B cell (primary cell): ENCODE measurements around the gene ENDOV. TPM values are rescaled to one million over a fixed set of nuclear protein-coding genes. Genes with fewer than 3 reads are reported as not detected.

Experiments
- ATAC-seq: fragments of 200-7000 bp; cut with Tn5 transposase; one replicate; pipeline ENCODE4 v1.10.0; 2021; ENCODE audit warnings: low read depth, mild to moderate bottlenecking, moderate number of reproducible peaks, moderate library complexity
- CTCF ChIA-PET: fragments of 350-600 bp; sonication (Branson Sonifier 250); formaldehyde crosslinking; loops from one replicate; lab custom pipeline; 2021; ENCODE audit warnings: antibody characterized with exemption, inconsistent platforms; lab: Charles Lee
- POLR2A ChIA-PET: fragments of 350-600 bp; sonication (Branson Sonifier 250); formaldehyde crosslinking; loops from one replicate; lab custom pipeline; 2021; ENCODE audit warnings: antibody characterized with exemption; lab: Charles Lee
- DNase-seq: peaks from one replicate; pipeline ENCODE4 v3.0.0; 2013
- H2AFZ ChIP-seq: 2 replicates; pipeline ENCODE4 v1.6.1; 2012; ENCODE audit warnings: mild to moderate bottlenecking, low read depth, low read length; ENCODE audit not compliant: insufficient read depth, poor library complexity, severe bottlenecking
- H3K27ac ChIP-seq, 2 donors: 1 replicate in 1 of 2; 2 replicates in 1 of 2; pipeline ENCODE4 v1.5.1; 2012 to 2013; ENCODE audit warnings: low read length in 2 of 2, mild to moderate bottlenecking in 2 of 2, moderate library complexity in 1 of 2
- H3K27me3 ChIP-seq, 4 experiments: fragments of 200-600 bp in 1 of 4; sonication (generic) in 1 of 4; replicated peaks in 1 of 4; 1 replicate in 2 of 4; 2 replicates in 2 of 4; pipeline versions ENCODE4 v1.6.1 to v1.7.0; 2013 to 2016; ENCODE audit warnings: low read length in 3 of 4, mild to moderate bottlenecking in 2 of 4, mixed read lengths in 1 of 4, moderate library complexity in 1 of 4; ENCODE audit not compliant: insufficient read depth in 4 of 4, control insufficient read depth in 3 of 4; ENCODE audit errors: control extremely low read depth in 1 of 4
- H3K36me3 ChIP-seq, 2 experiments: replicated peaks in 1 of 2; 1 replicate in 1 of 2; 2 replicates in 1 of 2; pipeline versions ENCODE4 v1.6.1 to v1.7.1; 2013; ENCODE audit warnings: low read length in 1 of 2; ENCODE audit not compliant: insufficient read depth in 2 of 2, control insufficient read depth in 1 of 2; ENCODE audit errors: control extremely low read depth in 1 of 2, extremely low read depth in 1 of 2
- H3K4me1 ChIP-seq, 2 donors: fragments of 200-600 bp in 1 of 2; sonication (generic) in 1 of 2; 1 replicate in 1 of 2; 2 replicates in 1 of 2; pipeline versions ENCODE4 v1.5.1 to v1.6.1; 2013 to 2017; ENCODE audit warnings: low read length in 2 of 2; ENCODE audit not compliant: control insufficient read depth in 2 of 2, insufficient read depth in 2 of 2
- H3K4me2 ChIP-seq: replicated peaks from 2 replicates; pipeline ENCODE3; 2012; ENCODE audit warnings: mild to moderate bottlenecking, low read depth, low read length; ENCODE audit not compliant: poor library complexity, severe bottlenecking
- H3K4me3 ChIP-seq, 5 experiments: fragments of 200-600 bp in 1 of 5; sonication (generic) in 1 of 5; 1 replicate in 3 of 5; 2 replicates in 2 of 5; pipeline versions ENCODE4 v1.5.1 to v1.7.0; 2011 to 2016; ENCODE audit warnings: low read length in 4 of 5, mild to moderate bottlenecking in 4 of 5, low read depth in 2 of 5, control low read depth in 1 of 5, moderate library complexity in 1 of 5; ENCODE audit not compliant: insufficient read depth in 1 of 5; ENCODE audit errors: control extremely low read depth in 1 of 5, extremely low read depth in 1 of 5
- H3K79me2 ChIP-seq: fragments of 200-600 bp; sonication (generic); one replicate; pipeline ENCODE4 v1.6.0; 2016; ENCODE audit warnings: low read length; ENCODE audit not compliant: control insufficient read depth, insufficient read depth
- H3K9ac ChIP-seq: fragments of 200-600 bp; sonication (generic); 2 replicates; pipeline ENCODE4 v1.6.1; 2017; ENCODE audit warnings: mild to moderate bottlenecking, low read length, moderate library complexity
- H3K9me3 ChIP-seq, 3 donors: one replicate each; pipeline versions ENCODE4 v1.6.1 to v1.7.1; 2013; ENCODE audit warnings: low read length in 2 of 3; ENCODE audit not compliant: control insufficient read depth in 2 of 3, insufficient read depth in 1 of 3; ENCODE audit errors: control extremely low read depth in 1 of 3
- H4K20me1 ChIP-seq: 2 replicates; pipeline ENCODE4 v1.6.0; 2012; ENCODE audit warnings: mild to moderate bottlenecking, low read length; ENCODE audit not compliant: insufficient read depth, control insufficient read depth, poor library complexity, severe bottlenecking
- H3K27ac Mint-ChIP-seq: one replicate; pipeline ENCODE4 v1.8.0; 2021; ENCODE audit warnings: mixed read lengths
- H3K27me3 Mint-ChIP-seq: one replicate; pipeline ENCODE4 v1.8.0; 2021; ENCODE audit warnings: mixed read lengths
- H3K4me1 Mint-ChIP-seq: one replicate; pipeline ENCODE4 v1.8.0; 2021; ENCODE audit warnings: mixed read lengths
- H3K4me3 Mint-ChIP-seq: one replicate; pipeline ENCODE4 v1.8.0; 2021; ENCODE audit warnings: mixed read lengths
- H3K9me3 Mint-ChIP-seq: one replicate; pipeline ENCODE4 v1.8.0; 2022; ENCODE audit warnings: mixed read lengths; ENCODE audit not compliant: insufficient read depth
- CTCF ChIP-seq: fragments of 200-600 bp; IDR thresholded peaks from one replicate; pipeline ENCODE4 v1.8.0; 2022; ENCODE audit warnings: antibody characterized with exemption, mild to moderate bottlenecking
- EZH2 ChIP-seq: IDR thresholded peaks from 2 replicates; pipeline ENCODE4 v1.6.1; 2012; ENCODE audit warnings: borderline replicate concordance, low read depth, mild to moderate bottlenecking, moderate library complexity, low read length; ENCODE audit not compliant: insufficient read depth, poor library complexity, severe bottlenecking
- WGBS: methylation state at CpG from one replicate; pipeline ENCODE4 v1.1.5; 2013; ENCODE audit warnings: missing lambda C conversion rate; ENCODE audit not compliant: insufficient coverage; 5-methylcytosine and 5-hydroxymethylcytosine counted together
- intact Hi-C: fragments of 100-400 bp; cut with micrococcal nuclease; formaldehyde crosslinking; loops from one replicate; pipeline ENCODE4 v1.10.0; 2022
- polyA plus RNA-seq: library from polyadenylated mRNA; depleted of rRNA; stranded (reverse); fragments of >200 nt; gene quantifications from 2 replicates; pipeline ENCODE4 v1.2.3, GENCODE V29; 2012
- total RNA-seq, 2 donors: library from RNA; stranded (reverse); fragments of 120-200 nt in 1 of 2; gene quantifications; 1 replicate in 1 of 2; 2 replicates in 1 of 2; pipeline versions ENCODE4 v1.2.3 to v1.2.4, GENCODE V29; 2013 to 2022

The ENDOV gene
- total and polyA plus RNA-seq, 2 donors (not counting 1 experiment from before 2014, with no cell fraction given): 25.3 to 49.5 TPM

DNA sequence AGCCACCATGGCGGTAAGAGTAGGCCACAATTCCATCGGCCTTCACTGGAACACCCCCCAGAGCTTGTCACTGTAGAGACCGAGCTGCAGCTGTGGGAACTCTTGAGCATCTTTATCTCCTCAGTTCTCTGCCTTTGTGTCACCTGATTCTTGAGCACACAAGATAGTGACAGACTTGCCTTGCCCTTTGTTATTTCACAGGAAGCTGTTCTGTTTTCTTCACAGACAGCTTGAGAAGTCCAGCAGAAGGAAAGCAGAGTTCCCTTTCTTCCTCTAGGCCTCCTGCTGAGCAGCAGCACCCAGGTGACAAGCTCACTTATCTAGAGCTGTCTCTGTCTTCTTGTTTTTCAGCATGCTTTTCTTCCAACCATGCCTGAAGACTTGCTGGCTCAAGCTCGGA lies 38.4 kb upstream of the ENDOV start:
- H3K27me3 ChIP-seq: no peaks in the 10 kb centered on the region
- H3K4me1 ChIP-seq: no peaks in the 10 kb centered on the region
- no peak for TF ChIP-seq EZH2
- no peak for TF ChIP-seq CTCF
- H3K4me3 Mint-ChIP-seq: no peak overlapping the region
- H3K9ac ChIP-seq: no peak overlapping the region
- no peaks in the 10 kb centered on the region for H3K4me1 Mint-ChIP-seq
- no peaks in the 10 kb centered on the region for H3K79me2 ChIP-seq
- peaks cover 5 to 99% of the 10 kb centered on the region in 2 experiments for H3K36me3 ChIP-seq
- H3K9me3 ChIP-seq: no peaks in the 10 kb centered on the region
- H3K27ac Mint-ChIP-seq: no peak overlapping the region
- POLR2A ChIA-PET: no interaction called here
- WGBS: 96% methylated on average over 4 of the region's 4 CpGs
- no peak overlapping the region for H3K27ac ChIP-seq
- CTCF ChIA-PET: interaction anchor here (0.6 to 1.9 kb wide), 2 partner anchors 88 to 181 kb away, joined by 3 to 4 read pairs; no protein-coding TSS in a partner anchor
- no peak overlapping the region for H3K4me2 ChIP-seq
- DNase-seq (no peak), ATAC-seq (no peak)
- no peak overlapping the region for H3K4me3 ChIP-seq
- no peaks in the 10 kb centered on the region for H3K9me3 Mint-ChIP-seq
- H2AFZ ChIP-seq: no peak overlapping the region
- no peaks in the 10 kb centered on the region for H3K27me3 Mint-ChIP-seq
- intact Hi-C loops: no loop called here
- H4K20me1 ChIP-seq: no peaks in the 10 kb centered on the region

GRCh38 chr17:80377798-80378197 lies 37.2 kb upstream of the ENDOV start:
- H3K4me2 ChIP-seq: no peak overlapping the region
- H4K20me1 ChIP-seq: no peaks in the 10 kb centered on the region
- H3K36me3 ChIP-seq: peaks cover 5 to 97% of the 10 kb centered on the region in 2 experiments
- no peaks in the 10 kb centered on the region for H3K79me2 ChIP-seq
- H3K4me3 Mint-ChIP-seq: no peak overlapping the region
- POLR2A ChIA-PET: no interaction called here
- H2AFZ ChIP-seq: no peak overlapping the region
- no peaks in the 10 kb centered on the region for H3K9me3 ChIP-seq
- TF ChIP-seq CTCF: no peak
- H3K4me1 Mint-ChIP-seq: no peaks in the 10 kb centered on the region
- no peaks in the 10 kb centered on the region for H3K4me1 ChIP-seq
- H3K27me3 ChIP-seq: no peaks in the 10 kb centered on the region
- H3K27ac ChIP-seq: no peak overlapping the region
- CTCF ChIA-PET: interaction anchor here (0.7 kb wide), 1 partner anchor 327 kb away, joined by 8 read pairs; no protein-coding TSS in a partner anchor
- H3K27me3 Mint-ChIP-seq: no peaks in the 10 kb centered on the region
- DNase-seq (no peak), ATAC-seq (no peak)
- intact Hi-C loops: no loop called here
- H3K9ac ChIP-seq: no peak overlapping the region
- H3K9me3 Mint-ChIP-seq: no peaks in the 10 kb centered on the region
- no peak overlapping the region for H3K4me3 ChIP-seq
- WGBS: 99% methylated on average over 9 of the region's 9 CpGs
- H3K27ac Mint-ChIP-seq: no peak overlapping the region
